Sigmoid colon (tissue), 7 donors: Measurements from ENCODE around the gene ZSCAN1. TPM values are rescaled to one million over a fixed set of nuclear protein-coding genes. Genes with fewer than 3 reads are reported as not detected.
"Not testable (repeated sequence)": the region's sequence is repeated elsewhere in the genome, so short reads cannot be mapped to it uniquely, and the experiment has no call there.

Source experiments
- DNase-seq: peaks from one replicate; pipeline ENCODE4 v3.0.0-alpha.2; 2019
- H3K27ac ChIP-seq, 4 donors: fragments of 200-600 bp; sonication (generic); one replicate each; pipeline ENCODE4 v1.5.1; 2016 to 2019; ENCODE audit warnings: mild to moderate bottlenecking in 1 of 4
- H3K27me3 ChIP-seq, 3 donors: fragments of 200-600 bp; sonication (generic); one replicate each; pipeline ENCODE4 v1.5.1; 2019; ENCODE audit warnings: mild to moderate bottlenecking in 1 of 3
- H3K36me3 ChIP-seq, 4 donors: fragments of 200-600 bp; sonication (generic); one replicate each; pipeline ENCODE4 v1.5.1; 2016 to 2019
- H3K4me1 ChIP-seq, 4 donors: fragments of 200-600 bp; sonication (generic); one replicate each; pipeline ENCODE4 v1.5.1; 2017 to 2019
- H3K4me3 ChIP-seq, 4 donors: fragments of 200-600 bp; sonication (generic); one replicate each; pipeline ENCODE4 v1.5.1; 2017 to 2019; ENCODE audit warnings: mild to moderate bottlenecking in 2 of 4, moderate library complexity in 1 of 4
- H3K9me3 ChIP-seq, 4 donors: fragments of 200-600 bp in 3 of 4; sonication (generic) in 3 of 4; one replicate each; pipeline versions ENCODE4 v1.5.1 to v1.6.1; 2013 to 2019
- CTCF ChIP-seq, 4 experiments: fragments of 450-650 bp in 3 of 4; fragments of 200-600 bp in 1 of 4; IDR thresholded peaks; one replicate each; pipeline ENCODE4 v1.5.1; 2016 to 2019; ENCODE audit warnings: antibody characterized with exemption in 4 of 4, mild to moderate bottlenecking in 3 of 4, moderate library complexity in 2 of 4
- EP300 ChIP-seq, 4 donors: sonication (generic); formaldehyde crosslinking; IDR thresholded peaks; one replicate each; pipeline ENCODE4 v1.6.1; 2017; ENCODE audit warnings: antibody characterized with exemption in 4 of 4
- POLR2A ChIP-seq, 2 donors: fragments of 450-650 bp; IDR thresholded peaks; one replicate each; pipeline ENCODE4 v1.6.1; 2016; ENCODE audit warnings: antibody characterized with exemption in 2 of 2, mild to moderate bottlenecking in 2 of 2, moderate library complexity in 2 of 2
- POLR2AphosphoS5 ChIP-seq, 4 donors: sonication (generic); formaldehyde crosslinking; IDR thresholded peaks; one replicate each; pipeline ENCODE4 v1.6.1; 2017; ENCODE audit warnings: antibody characterized with exemption in 4 of 4
- WGBS, 2 donors: extraction: QIAGEN DNeasy Blood & Tissue Kit; methylation state at CpG; one replicate each; pipeline ENCODE4 v1.1.7; 2013; 5-methylcytosine and 5-hydroxymethylcytosine counted together
- intact Hi-C: fragments of 100-400 bp; cut with DNase I; formaldehyde crosslinking; loops from one replicate; pipeline ENCODE4 v1.15.1; 2023
- polyA plus RNA-seq, 3 donors: library from polyadenylated mRNA; stranded (reverse); fragments of 200-250 nt; gene quantifications; one replicate each; pipeline ENCODE4 v1.2.3, GENCODE V29; 2013
- total RNA-seq, 4 donors: library from RNA; depleted of rRNA; stranded (reverse); fragments of >200 nt; gene quantifications; one replicate each; pipeline ENCODE4 v1.1.0, GENCODE V29; 2016
- donor health status: healthy with polysubstance abuse.
- donor health status: Bipolar disorder and iron deficiency.
- donor health status: healthy.

ZSCAN1 gene
- total and polyA plus RNA-seq, 7 donors, result 0.10 TPM; not detected in 6

- WGBS, 2 donors, result 0 to 2% methylated on average over 91 of the region's 91 CpGs
- peaks cover 19 to 28% (median 21%) of the 10 kb centered on the region in 4 donors for H3K9me3 ChIP-seq
- intact Hi-C loops, result loop anchor here (2.0 to 5.0 kb wide), 4 partner anchors 55 to 150 kb away; partner anchors contain the start of genes ZNF135, ZNF256, ZNF329 and ZSCAN18
Measured at GRCh38 chr19:58002384-58003173, 31.2 kb upstream of the ZSCAN1 start, which contains the start of gene ZNF606. ZNF606 (minus strand) TSS chr19:58002820; CDS start chr19:58001319, 1,501 bp downstream.

GRCh38 chr19:58003174-58003828, 30.5 kb upstream of the ZSCAN1 start:
- peak overlapping the region; percentile 83 to 96 (median 90) for H3K27ac ChIP-seq
- H3K4me3 ChIP-seq, result peak overlapping the region; percentile 63 to 99 (median 72)
- WGBS, 2 donors, result 22 to 67% methylated on average over 31 of the region's 31 CpGs
- peaks cover 13 to 56% (median 36%) of the 10 kb centered on the region in 4 donors for H3K36me3 ChIP-seq
- no peaks in the 10 kb centered on the region for H3K27me3 ChIP-seq
- intact Hi-C loops, result loop anchor here (2.0 to 5.0 kb wide), 4 partner anchors 54 to 149 kb away; partner anchors contain the start of genes ZNF135, ZNF256, ZNF329 and ZSCAN18
- H3K4me1 ChIP-seq, result peaks cover 0 to 27% (median 21%) of the 10 kb centered on the region in 4 donors
- DNase-seq, result no peak
- H3K9me3 ChIP-seq, result peaks cover 18 to 35% (median 23%) of the 10 kb centered on the region in 4 donors
- TF ChIP-seq POLR2AphosphoS5 (IDR thresholded peaks at IDR 0.05), result no peak
- no peak for TF ChIP-seq POLR2A (IDR thresholded peaks at IDR 0.05)
- no peak for TF ChIP-seq CTCF (IDR thresholded peaks at IDR 0.05)
- TF ChIP-seq EP300 (IDR thresholded peaks at IDR 0.05), result no peak

More at GRCh38 chr19:58002384-58003173, 31.2 kb upstream of the ZSCAN1 start, which contains the start of gene ZNF606:
- Histone ChIP-seq H3K27ac (peak within 1 kb of the TSS; percentile 83 to 96 (median 90)), H3K27me3 (no peaks in the 10 kb centered on the region), H3K4me1 (peaks cover 0 to 27% (median 21%) of the 10 kb centered on the region in 4 donors), H3K36me3 (peaks cover 13 to 63% (median 40%) of the 10 kb centered on the region in 4 donors), H3K4me3 (peak within 1 kb of the TSS; percentile 63 to 99 (median 72))
- TF ChIP-seq CTCF (IDR thresholded peaks at IDR 0.05), result no peak
- TF ChIP-seq EP300 (IDR thresholded peaks at IDR 0.05), result no peak
- peak; percentile 80 to 95 (median 91) for TF ChIP-seq POLR2AphosphoS5 (IDR thresholded peaks at IDR 0.05)
- TF ChIP-seq POLR2A (IDR thresholded peaks at IDR 0.05), result peak; percentile 64 to 70
- peak; percentile 91 for DNase-seq

GRCh38 chr19:58007285-58007684, 26.5 kb upstream of the ZSCAN1 start:
- peaks cover 0 to 33% (median 11%) of the 10 kb centered on the region in 4 donors for H3K36me3 ChIP-seq
- H3K4me3 ChIP-seq, result no peak overlapping the region
- H3K9me3 ChIP-seq, result peaks cover 15 to 49% (median 32%) of the 10 kb centered on the region in 4 donors
- 98 to 100% methylated on average over 1 of the region's 1 CpG for WGBS, 2 donors
- no peak overlapping the region for H3K27ac ChIP-seq
- intact Hi-C loops, result no loop called here
- no peak for DNase-seq
- TF ChIP-seq POLR2A (IDR thresholded peaks at IDR 0.05) (no peak), EP300 (IDR thresholded peaks at IDR 0.05) (no peak), POLR2AphosphoS5 (IDR thresholded peaks at IDR 0.05) (no peak)
- H3K4me1 ChIP-seq, result peaks cover 0 to 26% (median 13%) of the 10 kb centered on the region in 4 donors
- no peaks in the 10 kb centered on the region for H3K27me3 ChIP-seq

- Histone ChIP-seq H3K4me1 (peaks cover 0 to 16% (median 2%) of the 10 kb centered on the region in 4 donors), H3K9me3 (peaks cover 15 to 54% (median 28%) of the 10 kb centered on the region in 4 donors), H3K36me3 (peaks cover 0 to 33% (median 11%) of the 10 kb centered on the region in 4 donors), H3K27ac (peak overlapping the region in 2 of 4 donors; percentile 80 to 85)
- H3K4me3 ChIP-seq, DNase-seq, intact Hi-C loops, H3K27me3 ChIP-seq: not testable (repeated sequence)
- WGBS, 2 donors, result 44 to 61% methylated on average over 10 of the region's 10 CpGs
Measured at GRCh38 chr19:58008877-58009276, 24.9 kb upstream of the ZSCAN1 start.

GRCh38 chr19:58009301-58009665, 24.5 kb upstream of the ZSCAN1 start:
- Histone ChIP-seq H3K4me3 (peak overlapping the region in 1 of 4 donors; percentile 52), H3K27ac (peak overlapping the region in 2 of 4 donors; percentile 80 to 85), H3K4me1 (peaks cover 0 to 14% (median 0%) of the 10 kb centered on the region in 4 donors), H3K9me3 (peaks cover 13 to 50% (median 25%) of the 10 kb centered on the region in 4 donors), H3K36me3 (peaks cover 0 to 31% (median 9%) of the 10 kb centered on the region in 4 donors), H3K27me3 (no peaks in the 10 kb centered on the region)
- DNase-seq, result no peak
- intact Hi-C loops, result no loop called here
- WGBS, 2 donors, result 3 to 10% methylated on average over 21 of the region's 21 CpGs
- TF ChIP-seq POLR2A (IDR thresholded peaks at IDR 0.05) (no peak), POLR2AphosphoS5 (IDR thresholded peaks at IDR 0.05) (no peak)
